Measurements from ENCODE around the gene PSMD11. TPM values are rescaled to one million over a fixed set of nuclear protein-coding genes. Genes with fewer than 3 reads are reported as not detected.

Gene PSMD11
- total and polyA plus RNA-seq, 7 experiments from 2014 or later: 60.1 to 112 (median 70.4) TPM

DNA sequence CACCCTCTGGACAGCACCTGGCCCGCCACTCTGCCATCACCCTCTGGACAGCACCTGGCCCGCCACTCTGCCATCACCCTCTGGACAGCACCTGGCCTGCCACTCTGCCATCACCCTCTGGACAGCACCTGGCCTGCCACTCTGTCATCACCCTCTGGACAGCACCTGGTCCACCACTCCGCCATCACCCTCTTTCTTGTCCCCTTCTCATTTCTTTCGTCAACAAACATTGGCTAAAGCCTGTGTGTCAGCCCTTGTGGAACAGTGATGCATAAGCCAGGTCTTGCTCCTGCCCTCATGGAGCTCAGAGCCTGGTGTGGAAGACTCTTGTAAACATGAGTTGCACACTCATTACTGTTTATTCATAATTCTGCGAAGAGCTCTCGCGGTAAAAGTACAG lies 73.7 kb downstream of the PSMD11 start:
- ATAC-seq: no peak

DNA sequence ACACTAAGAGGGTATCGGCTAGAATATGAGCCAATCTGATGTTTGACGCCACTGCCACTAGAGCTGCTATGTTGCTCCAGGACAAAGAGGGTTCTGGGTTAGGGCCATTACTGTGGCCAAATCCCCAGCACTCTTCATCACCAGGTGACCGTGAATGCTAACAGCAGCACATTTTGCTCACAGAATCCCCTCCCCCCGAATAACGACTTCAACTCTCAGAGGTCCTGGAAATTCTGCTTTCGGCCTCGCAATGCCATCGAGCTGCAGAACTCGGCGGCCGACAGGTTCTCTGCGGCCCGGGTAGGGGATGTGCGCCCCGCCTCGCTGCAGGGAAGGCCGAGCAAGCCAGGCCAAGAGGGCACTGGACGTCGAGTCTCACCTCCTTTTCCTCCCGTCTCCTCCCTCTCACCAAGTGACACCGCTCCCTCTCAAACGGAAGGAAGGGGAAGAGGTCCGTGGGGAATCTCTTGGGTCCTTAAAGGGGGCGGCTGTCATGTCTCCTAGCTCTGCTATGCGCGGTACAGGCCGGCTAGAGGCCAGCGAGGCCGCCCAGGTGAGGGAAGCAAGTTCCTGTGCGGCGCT lies 74.4 kb downstream of the PSMD11 start:
- Histone ChIP-seq H3K27ac (ENCODE audit: low read depth, low read length) (peak overlapping the region; percentile 60), H3K4me1 (ENCODE audit: control insufficient read depth in 2 of 2, insufficient read depth in 2 of 2, low read length in 2 of 2) (peaks cover 47 to 60% of the 10 kb centered on the region in 2 donors), H3K36me3 (ENCODE audit: control insufficient read depth in 2 of 3, insufficient read depth in 3 of 3, low read length in 3 of 3) (no peaks in the 10 kb centered on the region), H3K4me3 (ENCODE audit: low read length) (no peak overlapping the region), H3K9me3 (ENCODE audit: control insufficient read depth in 2 of 3, low read length in 3 of 3) (no peaks in the 10 kb centered on the region), H3K27me3 (ENCODE audit: control insufficient read depth in 2 of 2, insufficient read depth in 2 of 2, low read length in 2 of 2) (no peaks in the 10 kb centered on the region)
- intact Hi-C loops (cut with micrococcal nuclease): loop anchor here (1.0 to 5.0 kb wide), 5 partner anchors 15 to 1421 kb away; partner anchors contain the start of genes PSMD11 (in 1 of the 2) and ZNF207 (in 1 of the 2)
- H3K27me3 Mint-ChIP-seq: no peaks in the 10 kb centered on the region
- peak overlapping the region; percentile 67 to 99 (median 84) for H3K27ac Mint-ChIP-seq
- ChIA-PET POLR2A (interaction anchor here (1.7 to 22.6 kb wide), 5 partner anchors 12 to 74 kb away, joined by 4 to 382 read pairs (median 20); partner anchors contain the start of genes CDK5R1 and PSMD11), CTCF (interaction anchor here (1.2 to 3.5 kb wide), 4 partner anchors 9 to 32 kb away, joined by 4 to 20 read pairs (median 10); partner anchors contain the start of gene CDK5R1)
- ATAC-seq: no peak
- no peak for DNase-seq
- peaks cover 0 to 4% (median 0%) of the 10 kb centered on the region in 5 donors for H3K36me3 Mint-ChIP-seq
- H3K4me1 Mint-ChIP-seq: peaks cover 38 to 77% (median 73%) of the 10 kb centered on the region in 7 donors
- H3K4me3 Mint-ChIP-seq: peak overlapping the region; percentile 60 to 88 (median 78)
- peaks cover 0 to 8% (median 0%) of the 10 kb centered on the region in 11 donors for H3K9me3 Mint-ChIP-seq

More for the DNA sequence above, 73.7 kb downstream of the PSMD11 start:
- H3K4me3 ChIP-seq (ENCODE audit: low read length): no peak overlapping the region
- Mint-ChIP-seq H3K27me3 (no peaks in the 10 kb centered on the region), H3K27ac (peak overlapping the region; percentile 26 to 99 (median 83)), H3K4me1 (peaks cover 33 to 75% (median 71%) of the 10 kb centered on the region in 7 donors), H3K9me3 (peaks cover 0 to 4% (median 0%) of the 10 kb centered on the region in 11 donors), H3K4me3 (peak overlapping the region; percentile 51 to 88 (median 78)), H3K36me3 (peaks cover 0 to 4% (median 0%) of the 10 kb centered on the region in 5 donors)
- peaks cover 42 to 55% of the 10 kb centered on the region in 2 donors for H3K4me1 ChIP-seq (ENCODE audit: control insufficient read depth in 2 of 2, insufficient read depth in 2 of 2, low read length in 2 of 2)
- H3K27ac ChIP-seq (ENCODE audit: low read depth, low read length): no peak overlapping the region
- ChIA-PET POLR2A (interaction anchor here (1.0 to 22.6 kb wide), 5 partner anchors 11 to 74 kb away, joined by 4 to 382 read pairs (median 20); partner anchors contain the start of genes CDK5R1 and PSMD11), CTCF (interaction anchor here (1.1 to 3.5 kb wide), 7 partner anchors 9 to 34 kb away, joined by 4 to 20 read pairs (median 7); partner anchors contain the start of gene CDK5R1)
- intact Hi-C loops (cut with micrococcal nuclease): loop anchor here in 1 of 2 donors (5.0 kb wide), 2 partner anchors 34 to 1421 kb away; no protein-coding TSS in a partner anchor
- H3K27me3 ChIP-seq (ENCODE audit: control insufficient read depth in 2 of 2, insufficient read depth in 2 of 2, low read length in 2 of 2): no peaks in the 10 kb centered on the region
- DNase-seq: no peak
- H3K36me3 ChIP-seq (ENCODE audit: control insufficient read depth in 2 of 3, insufficient read depth in 3 of 3, low read length in 3 of 3): no peaks in the 10 kb centered on the region
- H3K9me3 ChIP-seq (ENCODE audit: control insufficient read depth in 2 of 3, low read length in 3 of 3): no peaks in the 10 kb centered on the region

DNA sequence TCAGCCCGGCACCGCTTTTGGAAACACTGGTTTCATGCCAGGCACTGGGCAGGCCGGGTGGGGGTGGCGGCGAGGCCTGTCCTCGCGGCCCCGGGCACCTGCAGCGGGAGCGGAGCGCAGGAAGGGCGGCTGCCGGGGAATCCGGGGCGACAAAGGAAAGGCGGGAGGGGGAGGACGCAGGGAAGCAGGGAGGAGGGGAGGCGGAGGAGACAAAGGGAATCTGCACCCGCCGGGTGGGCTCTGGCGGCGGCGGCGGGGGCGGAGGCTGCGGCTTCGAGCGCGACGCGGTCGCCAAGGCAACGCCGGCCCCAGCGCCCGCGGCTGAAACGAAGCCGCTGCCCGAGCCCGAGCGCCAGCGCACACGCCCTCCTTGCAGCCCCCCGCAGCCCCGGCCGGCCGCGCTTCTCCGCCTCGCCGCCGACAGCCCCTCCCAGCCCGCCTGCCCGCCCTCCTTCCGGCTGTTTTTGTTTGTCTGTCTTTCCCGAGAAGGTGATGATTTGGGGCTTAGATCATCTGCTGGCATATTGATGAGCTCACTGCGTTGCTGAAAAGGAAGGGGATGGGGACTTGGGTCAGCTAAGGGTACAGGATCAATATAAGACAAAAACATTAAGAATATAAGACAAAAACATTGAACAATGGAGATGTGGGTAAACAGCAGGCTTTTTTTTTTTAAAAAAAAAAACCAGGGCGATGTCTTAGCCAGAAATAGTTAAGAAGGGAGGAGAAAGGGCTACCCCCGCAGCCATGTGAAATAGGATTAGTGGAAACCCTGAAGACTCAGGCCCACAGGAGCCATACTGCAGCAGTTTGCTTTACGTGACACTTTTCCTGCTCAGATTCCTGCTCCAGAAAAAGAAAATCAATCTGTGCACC lies 75.2 kb downstream of the PSMD11 start:
- H3K4me1 Mint-ChIP-seq: peaks cover 40 to 83% (median 78%) of the 10 kb centered on the region in 7 donors
- peak overlapping the region; percentile 88 to 99 (median 93) for H3K27ac Mint-ChIP-seq
- peak; percentile 64 for ATAC-seq
- Histone ChIP-seq H3K27me3 (ENCODE audit: control insufficient read depth in 2 of 2, insufficient read depth in 2 of 2, low read length in 2 of 2) (no peaks in the 10 kb centered on the region), H3K36me3 (ENCODE audit: control insufficient read depth in 2 of 3, insufficient read depth in 3 of 3, low read length in 3 of 3) (no peaks in the 10 kb centered on the region), H3K4me1 (ENCODE audit: control insufficient read depth in 2 of 2, insufficient read depth in 2 of 2, low read length in 2 of 2) (peaks cover 53 to 66% of the 10 kb centered on the region in 2 donors), H3K4me3 (ENCODE audit: low read length) (peak overlapping the region; percentile 50), H3K27ac (ENCODE audit: low read depth, low read length) (peak overlapping the region; percentile 60), H3K9me3 (ENCODE audit: control insufficient read depth in 2 of 3, low read length in 3 of 3) (no peaks in the 10 kb centered on the region)
- DNase-seq: peak; percentile 23 to 73 (median 46)
- H3K4me3 Mint-ChIP-seq: peak overlapping the region; percentile 76 to 96 (median 88)
- intact Hi-C loops (cut with micrococcal nuclease): loop anchor here (1.0 to 5.0 kb wide), 8 partner anchors 16 to 1422 kb away; partner anchors contain the start of genes CDK5R1 (in 1 of the 2), PSMD11 (in 1 of the 2) and ZNF207 (in 1 of the 2)
- peaks cover 0 to 8% (median 0%) of the 10 kb centered on the region in 11 donors for H3K9me3 Mint-ChIP-seq
- H3K27me3 Mint-ChIP-seq: no peaks in the 10 kb centered on the region
- CTCF ChIA-PET: interaction anchor here (0.7 to 3.5 kb wide), 6 partner anchors 15 to 58 kb away, joined by 3 to 20 read pairs (median 5); partner anchors contain the start of gene CDK5R1
- H3K36me3 Mint-ChIP-seq: peaks cover 0 to 4% (median 0%) of the 10 kb centered on the region in 5 donors
- POLR2A ChIA-PET: interaction anchor here (0.6 to 22.6 kb wide), 5 partner anchors 13 to 32 kb away, joined by 5 to 382 read pairs (median 20); partner anchors contain the start of gene CDK5R1

DNA sequence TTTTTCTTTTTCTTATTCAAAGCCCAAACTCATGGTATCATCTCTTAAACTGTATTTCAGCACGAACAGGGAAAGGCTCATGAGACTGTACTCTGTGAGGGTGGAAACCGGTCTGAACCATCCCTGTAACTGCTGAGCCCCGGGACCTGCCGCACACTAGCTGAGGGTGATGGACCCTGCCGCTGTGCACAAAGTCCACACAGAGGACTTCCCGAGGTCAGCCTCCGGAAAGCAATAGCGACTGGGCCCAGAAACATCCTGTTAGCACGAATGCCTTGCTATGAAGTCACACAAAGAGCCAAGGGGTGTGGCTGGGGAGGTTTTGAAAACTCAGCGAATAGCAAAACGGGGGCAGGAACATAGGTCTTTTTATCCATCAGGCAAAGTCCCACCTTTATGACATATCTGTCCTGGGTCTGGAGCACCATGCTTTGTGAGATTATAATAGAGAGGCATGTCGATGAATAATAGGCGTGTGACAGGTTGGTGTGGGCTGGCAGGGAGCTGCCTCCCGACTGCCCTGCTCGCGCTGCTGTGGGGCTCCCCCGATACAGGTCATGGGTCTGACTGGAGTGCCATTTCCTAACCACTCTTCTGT lies 75.9 kb downstream of the PSMD11 start:
- ChIA-PET POLR2A (interaction anchor here (0.6 to 22.6 kb wide), 5 partner anchors 13 to 32 kb away, joined by 5 to 382 read pairs (median 20); partner anchors contain the start of gene CDK5R1), CTCF (interaction anchor here (0.7 to 1.4 kb wide), 5 partner anchors 8 to 58 kb away, joined by 3 to 5 read pairs (median 5); partner anchors contain the start of gene CDK5R1)
- Mint-ChIP-seq H3K27ac (peak overlapping the region; percentile 82 to 99 (median 93)), H3K9me3 (peaks cover 0 to 8% (median 0%) of the 10 kb centered on the region in 11 donors), H3K4me3 (peak overlapping the region; percentile 76 to 96 (median 88)), H3K4me1 (peaks cover 38 to 81% (median 77%) of the 10 kb centered on the region in 7 donors), H3K27me3 (no peaks in the 10 kb centered on the region), H3K36me3 (peaks cover 0 to 4% (median 0%) of the 10 kb centered on the region in 5 donors)
- H3K4me1 ChIP-seq (ENCODE audit: control insufficient read depth in 2 of 2, insufficient read depth in 2 of 2, low read length in 2 of 2): peaks cover 53 to 63% of the 10 kb centered on the region in 2 donors
- peak overlapping the region; percentile 50 for H3K4me3 ChIP-seq (ENCODE audit: low read length)
- intact Hi-C loops (cut with micrococcal nuclease): loop anchor here (1.0 to 5.0 kb wide), 3 partner anchors 34 to 58 kb away; partner anchors contain the start of gene CDK5R1 (in 1 of the 2)
- H3K9me3 ChIP-seq (ENCODE audit: control insufficient read depth in 2 of 3, low read length in 3 of 3): no peaks in the 10 kb centered on the region
- no peaks in the 10 kb centered on the region for H3K27me3 ChIP-seq (ENCODE audit: control insufficient read depth in 2 of 2, insufficient read depth in 2 of 2, low read length in 2 of 2)
- peak overlapping the region; percentile 60 for H3K27ac ChIP-seq (ENCODE audit: low read depth, low read length)
- DNase-seq (peak in 8 of 9 donors; percentile 24 to 65 (median 50)), ATAC-seq (peak; percentile 51)
- no peaks in the 10 kb centered on the region for H3K36me3 ChIP-seq (ENCODE audit: control insufficient read depth in 2 of 3, insufficient read depth in 3 of 3, low read length in 3 of 3)

DNA sequence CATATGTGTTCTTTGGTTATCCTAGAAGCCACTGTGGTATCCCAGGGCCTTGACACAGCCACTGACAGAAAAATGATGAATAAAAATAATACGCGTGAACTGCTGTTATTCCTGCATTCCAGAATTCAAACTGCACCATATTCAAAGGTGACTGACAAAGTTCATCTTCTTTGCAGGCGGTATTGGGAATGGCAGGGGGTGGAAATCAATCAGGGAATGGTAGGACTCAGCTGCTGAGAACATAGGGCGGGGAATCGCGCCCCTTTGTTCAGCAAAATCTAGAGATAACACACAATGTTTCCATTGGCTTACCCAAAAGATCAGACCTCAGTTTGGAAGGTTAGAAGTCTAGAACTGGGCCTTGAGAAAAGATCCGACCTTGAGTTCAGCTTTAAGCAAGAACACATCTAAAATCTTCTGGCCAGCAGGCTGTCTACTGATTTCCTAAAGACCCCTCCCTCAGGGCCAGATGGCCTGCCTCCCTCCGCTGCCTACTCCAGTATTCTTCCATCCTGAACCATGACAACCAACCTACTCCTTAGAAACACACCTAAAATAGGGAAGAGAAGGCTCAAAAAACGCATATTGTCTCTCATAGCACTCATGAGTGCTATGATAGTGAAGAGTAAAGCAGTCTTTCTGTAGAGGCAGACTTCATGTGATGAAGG lies 76.6 kb downstream of the PSMD11 start:
- peaks cover 38 to 76% (median 72%) of the 10 kb centered on the region in 7 donors for H3K4me1 Mint-ChIP-seq
- H3K9me3 Mint-ChIP-seq: peaks cover 0 to 8% (median 0%) of the 10 kb centered on the region in 11 donors
- Histone ChIP-seq H3K36me3 (ENCODE audit: control insufficient read depth in 2 of 3, insufficient read depth in 3 of 3, low read length in 3 of 3) (no peaks in the 10 kb centered on the region), H3K4me1 (ENCODE audit: control insufficient read depth in 2 of 2, insufficient read depth in 2 of 2, low read length in 2 of 2) (peaks cover 53 to 60% of the 10 kb centered on the region in 2 donors), H3K27me3 (ENCODE audit: control insufficient read depth in 2 of 2, insufficient read depth in 2 of 2, low read length in 2 of 2) (no peaks in the 10 kb centered on the region), H3K27ac (ENCODE audit: low read depth, low read length) (peak overlapping the region; percentile 60), H3K4me3 (ENCODE audit: low read length) (peak overlapping the region; percentile 50), H3K9me3 (ENCODE audit: control insufficient read depth in 2 of 3, low read length in 3 of 3) (no peaks in the 10 kb centered on the region)
- peaks cover 0 to 4% (median 0%) of the 10 kb centered on the region in 5 donors for H3K36me3 Mint-ChIP-seq
- CTCF ChIA-PET: interaction anchor here (1.0 to 1.4 kb wide), 2 partner anchors 9 to 59 kb away, joined by 3 to 5 read pairs; no protein-coding TSS in a partner anchor
- intact Hi-C loops (cut with micrococcal nuclease): loop anchor here (1.0 to 5.0 kb wide), 3 partner anchors 35 to 59 kb away; partner anchors contain the start of gene CDK5R1 (in 1 of the 2)
- H3K4me3 Mint-ChIP-seq: peak overlapping the region; percentile 76 to 96 (median 88)
- POLR2A ChIA-PET: interaction anchor here (2.4 to 22.6 kb wide), 4 partner anchors 14 to 33 kb away, joined by 13 to 382 read pairs (median 78); partner anchors contain the start of gene CDK5R1
- H3K27ac Mint-ChIP-seq: peak overlapping the region; percentile 82 to 99 (median 93)
- DNase-seq (no peak), ATAC-seq (no peak)
- H3K27me3 Mint-ChIP-seq: peaks cover 0 to under 1% (median 0%) of the 10 kb centered on the region in 5 donors
